ENCODE measurements around the gene FAM171A2. TPM values are rescaled to one million over a fixed set of nuclear protein-coding genes. Genes with fewer than 3 reads are reported as not detected.
"Not testable (repeated sequence)": the region's sequence is repeated elsewhere in the genome, so short reads cannot be mapped to it uniquely, and the experiment has no call there.

The FAM171A2 gene
- total RNA-seq, 1 donor from 2014 or later: 81.3 TPM

DNA sequence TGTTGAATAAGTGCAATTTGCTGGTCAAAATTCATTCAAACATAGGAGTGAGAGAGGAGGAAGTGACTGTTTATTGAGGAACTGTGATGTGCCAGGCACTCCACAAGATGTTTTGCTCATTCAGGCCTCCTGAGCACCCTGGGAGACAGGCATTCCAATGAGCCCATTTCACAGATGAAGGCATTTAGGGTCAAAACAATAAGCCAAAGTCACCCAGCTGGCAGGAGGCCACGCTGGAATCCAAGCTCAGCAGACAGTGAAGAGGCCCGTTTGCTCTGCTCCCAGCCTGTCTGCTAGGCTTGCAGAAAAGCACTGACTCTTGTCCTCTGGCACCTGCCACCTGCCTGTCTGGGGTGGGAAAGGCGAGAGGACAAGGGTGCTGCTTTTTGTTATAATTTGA, 28.9 kb downstream of the FAM171A2 start:
- no peak for DNase-seq
- TF ChIP-seq, protein P1, sequence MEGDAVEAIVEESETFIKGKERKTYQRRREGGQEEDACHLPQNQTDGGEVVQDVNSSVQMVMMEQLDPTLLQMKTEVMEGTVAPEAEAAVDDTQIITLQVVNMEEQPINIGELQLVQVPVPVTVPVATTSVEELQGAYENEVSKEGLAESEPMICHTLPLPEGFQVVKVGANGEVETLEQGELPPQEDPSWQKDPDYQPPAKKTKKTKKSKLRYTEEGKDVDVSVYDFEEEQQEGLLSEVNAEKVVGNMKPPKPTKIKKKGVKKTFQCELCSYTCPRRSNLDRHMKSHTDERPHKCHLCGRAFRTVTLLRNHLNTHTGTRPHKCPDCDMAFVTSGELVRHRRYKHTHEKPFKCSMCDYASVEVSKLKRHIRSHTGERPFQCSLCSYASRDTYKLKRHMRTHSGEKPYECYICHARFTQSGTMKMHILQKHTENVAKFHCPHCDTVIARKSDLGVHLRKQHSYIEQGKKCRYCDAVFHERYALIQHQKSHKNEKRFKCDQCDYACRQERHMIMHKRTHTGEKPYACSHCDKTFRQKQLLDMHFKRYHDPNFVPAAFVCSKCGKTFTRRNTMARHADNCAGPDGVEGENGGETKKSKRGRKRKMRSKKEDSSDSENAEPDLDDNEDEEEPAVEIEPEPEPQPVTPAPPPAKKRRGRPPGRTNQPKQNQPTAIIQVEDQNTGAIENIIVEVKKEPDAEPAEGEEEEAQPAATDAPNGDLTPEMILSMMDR (IDR thresholded peaks at IDR 0.05; ENCODE audit: partially characterized antibody, unreplicated experiment): no peak
- Mint-ChIP-seq H3K4me3 (ENCODE audit: unreplicated experiment) (no peak overlapping the region), H3K27me3 (ENCODE audit: unreplicated experiment) (peaks cover 2% of the 10 kb centered on the region), H3K27ac (ENCODE audit: unreplicated experiment) (no peak overlapping the region), H3K36me3 (ENCODE audit: unreplicated experiment) (no peaks in the 10 kb centered on the region), H3K9me3 (ENCODE audit: unreplicated experiment) (no peaks in the 10 kb centered on the region), H3K4me1 (ENCODE audit: low read depth, unreplicated experiment) (peaks cover 3% of the 10 kb centered on the region)

DNA sequence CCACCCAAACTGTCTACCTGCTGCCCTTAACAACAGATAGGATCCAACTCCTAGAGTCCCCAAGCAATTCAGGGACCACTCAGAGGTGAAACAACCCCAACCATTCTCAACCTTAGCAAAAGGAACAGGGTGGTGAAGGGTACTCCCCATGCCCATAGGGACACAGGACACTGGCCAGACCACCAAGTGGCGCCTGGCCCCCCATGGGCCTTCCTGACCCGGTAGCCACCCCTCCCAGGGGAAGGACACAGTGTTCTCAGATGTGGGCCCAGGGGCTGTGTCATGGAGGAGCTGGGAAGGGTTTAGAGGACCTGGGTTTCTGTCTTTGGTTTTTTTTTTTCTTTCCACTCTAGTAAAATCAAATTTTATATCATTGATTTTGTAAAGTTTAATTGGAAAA, 29.3 kb downstream of the FAM171A2 start:
- TF ChIP-seq, protein P1 (IDR thresholded peaks at IDR 0.05; ENCODE audit: partially characterized antibody, unreplicated experiment): no peak
- Mint-ChIP-seq H3K4me1 (ENCODE audit: low read depth, unreplicated experiment) (peaks cover 3% of the 10 kb centered on the region), H3K4me3 (ENCODE audit: unreplicated experiment) (no peak overlapping the region), H3K27me3 (ENCODE audit: unreplicated experiment) (peaks cover 2% of the 10 kb centered on the region), H3K27ac (ENCODE audit: unreplicated experiment) (no peak overlapping the region), H3K9me3 (ENCODE audit: unreplicated experiment) (no peaks in the 10 kb centered on the region), H3K36me3 (ENCODE audit: unreplicated experiment) (no peaks in the 10 kb centered on the region)
- DNase-seq: no peak

DNA sequence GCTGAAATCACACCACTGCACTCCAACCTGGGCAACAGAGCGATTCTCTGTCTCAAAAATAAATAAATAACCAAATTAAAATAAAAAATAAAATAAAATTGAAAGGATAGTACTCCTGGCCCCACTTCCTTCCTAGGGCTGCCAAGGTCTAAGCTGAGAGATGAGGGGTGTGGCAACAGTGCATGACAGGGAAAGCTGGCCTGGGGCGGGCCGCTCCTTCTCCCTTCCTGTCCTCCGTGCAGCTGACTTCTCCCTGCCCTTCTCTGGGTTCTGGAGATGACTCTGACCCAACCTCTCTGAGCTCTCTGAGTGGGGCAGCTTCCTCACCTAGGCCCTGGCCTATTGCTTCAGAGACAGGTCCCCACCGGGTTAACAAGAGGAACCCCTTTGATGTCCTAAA, 30.3 kb downstream of the FAM171A2 start:
- no peak overlapping the region for H3K4me3 Mint-ChIP-seq (ENCODE audit: unreplicated experiment)
- no peak overlapping the region for H3K27ac Mint-ChIP-seq (ENCODE audit: unreplicated experiment)
- DNase-seq: no peak
- TF ChIP-seq, protein P1 (IDR thresholded peaks at IDR 0.05; ENCODE audit: partially characterized antibody, unreplicated experiment): no peak
- H3K27me3 Mint-ChIP-seq (ENCODE audit: unreplicated experiment): peaks cover 2% of the 10 kb centered on the region
- H3K4me1 Mint-ChIP-seq (ENCODE audit: low read depth, unreplicated experiment): peaks cover 3% of the 10 kb centered on the region
- no peaks in the 10 kb centered on the region for H3K36me3 Mint-ChIP-seq (ENCODE audit: unreplicated experiment)
- H3K9me3 Mint-ChIP-seq (ENCODE audit: unreplicated experiment): no peaks in the 10 kb centered on the region

DNA sequence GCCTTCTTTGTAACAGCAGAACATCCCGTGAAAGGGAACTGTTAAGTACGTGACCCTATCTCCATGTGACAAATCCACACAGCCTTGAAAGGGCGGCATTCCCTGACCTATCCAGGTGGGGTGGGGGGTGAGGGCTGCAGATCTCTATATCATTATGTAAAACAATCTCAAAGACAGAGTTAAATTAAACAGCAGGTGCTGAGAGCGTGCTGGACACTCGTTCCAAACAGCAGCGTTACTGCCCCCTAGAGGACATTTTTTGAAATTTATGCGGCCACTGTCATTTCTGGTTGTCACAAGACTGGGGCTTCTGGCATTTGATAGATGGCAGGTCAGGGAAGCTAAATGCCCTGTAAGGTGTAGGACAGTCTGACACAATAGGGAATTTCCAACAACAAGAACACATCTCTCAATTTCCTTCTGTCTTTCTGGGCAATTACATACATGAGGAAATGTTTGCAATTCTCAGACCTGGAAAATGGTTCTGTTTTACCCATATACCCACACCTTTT, 32.3 kb downstream of the FAM171A2 start:
- Mint-ChIP-seq H3K27me3 (ENCODE audit: unreplicated experiment) (peaks cover 2% of the 10 kb centered on the region), H3K9me3 (ENCODE audit: unreplicated experiment) (peaks cover 2% of the 10 kb centered on the region), H3K4me1 (ENCODE audit: low read depth, unreplicated experiment) (peaks cover 4% of the 10 kb centered on the region), H3K36me3 (ENCODE audit: unreplicated experiment) (no peaks in the 10 kb centered on the region), H3K4me3 (ENCODE audit: unreplicated experiment) (no peak overlapping the region), H3K27ac (ENCODE audit: unreplicated experiment) (no peak overlapping the region)
- TF ChIP-seq, protein P1 (IDR thresholded peaks at IDR 0.05; ENCODE audit: partially characterized antibody, unreplicated experiment): peak; percentile 94
- DNase-seq: peak; percentile 74

DNA sequence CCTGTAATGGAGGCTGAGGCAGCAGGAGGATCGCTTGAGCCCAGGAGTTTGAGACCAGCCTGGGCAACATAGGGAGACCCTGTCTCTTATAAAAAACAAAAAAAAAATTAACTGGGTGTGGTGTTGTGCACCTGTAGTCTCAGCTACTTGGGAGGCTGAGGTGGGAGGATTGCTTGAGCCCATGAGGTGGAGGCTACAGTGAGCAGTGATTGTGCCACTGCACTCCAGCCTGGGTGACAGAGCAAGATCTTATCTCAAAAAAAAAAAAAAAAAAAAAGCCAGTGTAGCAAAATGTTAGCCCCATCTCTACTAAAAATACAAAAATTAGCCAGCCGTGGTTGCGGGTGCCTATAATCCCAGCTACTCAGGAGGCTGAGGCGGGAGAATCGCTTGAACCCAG, 33.4 kb downstream of the FAM171A2 start:
- H3K9me3 Mint-ChIP-seq (ENCODE audit: unreplicated experiment): not testable (repeated sequence)

DNA sequence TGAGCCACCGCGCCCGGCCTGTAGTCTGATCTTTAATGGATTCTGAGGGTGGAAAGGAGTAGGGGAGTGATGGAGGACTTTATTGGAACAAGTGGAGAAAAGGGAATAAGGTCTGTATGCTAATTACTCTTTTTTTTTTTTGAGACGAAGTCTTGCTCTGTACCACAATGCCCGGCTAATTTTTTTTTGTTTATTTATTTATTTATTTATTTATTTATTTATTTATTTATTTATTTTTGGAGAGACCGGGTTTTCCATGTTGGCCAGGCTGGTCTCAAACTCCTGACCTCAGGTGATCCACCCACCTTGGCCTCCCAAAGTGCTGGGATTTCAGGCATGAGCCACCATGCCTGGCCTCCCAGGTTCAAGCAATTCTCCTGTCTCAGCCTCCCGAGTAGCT, 34.1 kb downstream of the FAM171A2 start:
- DNase-seq; H3K4me3 Mint-ChIP-seq (ENCODE audit: unreplicated experiment); H3K9me3 Mint-ChIP-seq (ENCODE audit: unreplicated experiment); H3K27ac Mint-ChIP-seq (ENCODE audit: unreplicated experiment); H3K27me3 Mint-ChIP-seq (ENCODE audit: unreplicated experiment); H3K4me1 Mint-ChIP-seq (ENCODE audit: low read depth, unreplicated experiment); H3K36me3 Mint-ChIP-seq (ENCODE audit: unreplicated experiment): not testable (repeated sequence)

More for the DNA sequence above, 33.4 kb downstream of the FAM171A2 start:
- DNase-seq; H3K27me3 Mint-ChIP-seq (ENCODE audit: unreplicated experiment); H3K27ac Mint-ChIP-seq (ENCODE audit: unreplicated experiment); H3K36me3 Mint-ChIP-seq (ENCODE audit: unreplicated experiment); H3K4me1 Mint-ChIP-seq (ENCODE audit: low read depth, unreplicated experiment); H3K4me3 Mint-ChIP-seq (ENCODE audit: unreplicated experiment): not testable (repeated sequence)

Measured in glutamatergic neuron (in vitro differentiated cells).